OCI-LY7 (cell line): Measurements from ENCODE around the gene PGC. TPM values are rescaled to one million over a fixed set of nuclear protein-coding genes. Genes with fewer than 3 reads are reported as not detected.

Source experiments
- BruUV-seq: library from RNA; stranded (reverse); fragments of 400-500 nt; replicated peaks from 2 replicates; lab custom pipeline; 2021; lab: Mats Ljungman, UMichigan
- CTCF ChIA-PET: fragments of 300-600 bp; sonication (Branson Sonifier 250); formaldehyde crosslinking; loops from one replicate; lab custom pipeline; 2022; ENCODE audit warnings: antibody characterized with exemption; ENCODE audit not compliant: unreplicated experiment; lab: Charles Lee
- POLR2A ChIA-PET: fragments of 300-600 bp; sonication (Branson Sonifier 250); formaldehyde crosslinking; loops from one replicate; lab custom pipeline; 2022; ENCODE audit warnings: antibody characterized with exemption; lab: Charles Lee
- DNase-seq: peaks from one replicate; pipeline ENCODE4 v3.0.0-alpha.2; 2015; ENCODE audit warnings: low spot score
- H2AFZ ChIP-seq: fragments of 200-600 bp; sonication (generic), shearing (Covaris generic); 2 replicates; pipeline ENCODE4 v1.6.1; 2014; ENCODE audit warnings: mild to moderate bottlenecking, antibody characterized with exemption, low read length, moderate library complexity
- H3K27ac ChIP-seq: fragments of 200-600 bp; sonication (generic); 2 replicates; pipeline ENCODE4 v1.5.1; 2014; ENCODE audit warnings: mixed run types, low read depth, mild to moderate bottlenecking, moderate library complexity, low read length, inconsistent platforms; ENCODE audit not compliant: poor library complexity, severe bottlenecking
- H3K36me3 ChIP-seq: fragments of 200-600 bp; sonication (generic); 2 replicates; pipeline ENCODE4 v1.6.1; 2014; ENCODE audit warnings: mild to moderate bottlenecking, antibody characterized with exemption, low read length, moderate library complexity, mixed read lengths; ENCODE audit not compliant: insufficient read depth
- H3K4me1 ChIP-seq: fragments of 200-600 bp; sonication (generic); 2 replicates; pipeline ENCODE4 v1.5.1; 2014; ENCODE audit warnings: mild to moderate bottlenecking, low read length; ENCODE audit not compliant: insufficient read depth, poor library complexity, severe bottlenecking
- H3K4me2 ChIP-seq: fragments of 200-600 bp; sonication (generic); 2 replicates; pipeline ENCODE4 v1.6.1; 2014; ENCODE audit warnings: mild to moderate bottlenecking, low read length
- H3K4me3 ChIP-seq: fragments of 200-600 bp; sonication (generic); 2 replicates; pipeline ENCODE4 v1.5.1; 2014; ENCODE audit warnings: mild to moderate bottlenecking, low read depth, low read length; ENCODE audit not compliant: poor library complexity, severe bottlenecking
- H3K79me2 ChIP-seq: fragments of 200-600 bp; sonication (generic); 2 replicates; pipeline ENCODE4 v1.6.1; 2016; ENCODE audit warnings: low read depth, mild to moderate bottlenecking, low read length, moderate library complexity, mixed read lengths; ENCODE audit not compliant: insufficient read depth
- H3K9me2 ChIP-seq: fragments of 200-600 bp; sonication (generic); 2 replicates; pipeline ENCODE4 v1.6.1; 2016; ENCODE audit warnings: mild to moderate bottlenecking, low read length, mixed read lengths; ENCODE audit not compliant: insufficient read depth
- H3K9me3 ChIP-seq: fragments of 200-600 bp; sonication (generic); 2 replicates; pipeline ENCODE4 v1.6.1; 2014; ENCODE audit warnings: mild to moderate bottlenecking, mixed run types, low read length, mixed read lengths
- H4K20me1 ChIP-seq: fragments of 200-600 bp; sonication (generic); 2 replicates; pipeline ENCODE4 v1.6.1; 2014; ENCODE audit warnings: mild to moderate bottlenecking, antibody characterized with exemption, low read length, moderate library complexity, mixed read lengths; ENCODE audit not compliant: insufficient read depth
- EZH2phosphoT487 ChIP-seq: fragments of 200-600 bp; sonication (generic); IDR thresholded peaks from 2 replicates; pipeline ENCODE4 v1.6.1; 2018; ENCODE audit warnings: low read depth, borderline replicate concordance, mild to moderate bottlenecking, mixed run types, antibody characterized with exemption, low read length, moderate library complexity, mixed read lengths
- intact Hi-C: fragments of 100-400 bp; cut with micrococcal nuclease; formaldehyde crosslinking; loops from one replicate; pipeline ENCODE4 v1.10.0; 2022; ENCODE audit not compliant: unreplicated experiment
- total RNA-seq, 2 experiments: library from RNA; depleted of rRNA in 1 of 2; stranded (reverse); fragments of >200 nt in 1 of 2; shearing (Covaris generic) in 1 of 2; gene quantifications; 2 replicates each; pipeline ENCODE4 v1.2.3, GENCODE V29; 2014 to 2022
- TF ChIP-seq, protein P1 (sequence below): fragments of 200-600 bp; sonication (generic); conservative IDR thresholded peaks from 2 replicates; pipeline ENCODE4 v1.5.1; 2014; ENCODE audit warnings: mild to moderate bottlenecking, antibody characterized with exemption, low read length, moderate library complexity, mixed read lengths

PGC gene
- total RNA-seq, 2 experiments from 2014 or later: not detected

DNA sequence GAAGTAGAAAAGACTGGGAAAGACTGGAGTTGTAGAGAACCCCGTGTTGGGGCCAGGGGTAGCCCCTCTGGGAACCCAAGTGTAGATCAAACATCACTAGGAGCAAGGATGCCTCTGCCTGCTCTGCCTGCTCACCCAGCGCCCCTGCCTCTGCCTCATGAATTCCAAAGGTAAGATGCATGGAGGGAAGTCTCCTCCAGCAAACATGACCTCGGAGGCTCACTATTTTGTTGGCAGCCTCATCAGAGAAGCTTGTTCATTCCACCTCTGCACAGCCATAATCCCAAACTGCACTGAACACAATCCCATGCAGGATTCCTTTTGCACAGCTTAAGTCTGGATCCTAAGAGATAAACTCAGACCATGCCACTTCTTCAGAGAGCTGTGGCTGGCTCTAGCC, 27.6 kb upstream of the PGC start:
- no peak for DNase-seq
- no peaks in the 10 kb centered on the region for H3K9me3 ChIP-seq
- no TSS peak for BruUV-seq
- H3K4me3 ChIP-seq: no peak overlapping the region
- H2AFZ ChIP-seq: no peak overlapping the region
- no peaks in the 10 kb centered on the region; the same call in 1 of the 2 replicates for H3K79me2 ChIP-seq
- no peaks in the 10 kb centered on the region for H4K20me1 ChIP-seq
- H3K4me2 ChIP-seq: no peak overlapping the region
- intact Hi-C loops: loop anchor here (5.0 kb wide), 2 partner anchors 68 to 93 kb away; no protein-coding TSS in a partner anchor
- no peaks in the 10 kb centered on the region for H3K9me2 ChIP-seq
- no peak overlapping the region for H3K27ac ChIP-seq
- peaks cover 40% of the 10 kb centered on the region for H3K36me3 ChIP-seq
- POLR2A ChIA-PET: no interaction called here
- CTCF ChIA-PET: interaction anchor here (0.7 kb wide), 1 partner anchor 57 kb away, joined by 4 read pairs; no protein-coding TSS in a partner anchor
- TF ChIP-seq, protein P1, sequence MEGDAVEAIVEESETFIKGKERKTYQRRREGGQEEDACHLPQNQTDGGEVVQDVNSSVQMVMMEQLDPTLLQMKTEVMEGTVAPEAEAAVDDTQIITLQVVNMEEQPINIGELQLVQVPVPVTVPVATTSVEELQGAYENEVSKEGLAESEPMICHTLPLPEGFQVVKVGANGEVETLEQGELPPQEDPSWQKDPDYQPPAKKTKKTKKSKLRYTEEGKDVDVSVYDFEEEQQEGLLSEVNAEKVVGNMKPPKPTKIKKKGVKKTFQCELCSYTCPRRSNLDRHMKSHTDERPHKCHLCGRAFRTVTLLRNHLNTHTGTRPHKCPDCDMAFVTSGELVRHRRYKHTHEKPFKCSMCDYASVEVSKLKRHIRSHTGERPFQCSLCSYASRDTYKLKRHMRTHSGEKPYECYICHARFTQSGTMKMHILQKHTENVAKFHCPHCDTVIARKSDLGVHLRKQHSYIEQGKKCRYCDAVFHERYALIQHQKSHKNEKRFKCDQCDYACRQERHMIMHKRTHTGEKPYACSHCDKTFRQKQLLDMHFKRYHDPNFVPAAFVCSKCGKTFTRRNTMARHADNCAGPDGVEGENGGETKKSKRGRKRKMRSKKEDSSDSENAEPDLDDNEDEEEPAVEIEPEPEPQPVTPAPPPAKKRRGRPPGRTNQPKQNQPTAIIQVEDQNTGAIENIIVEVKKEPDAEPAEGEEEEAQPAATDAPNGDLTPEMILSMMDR: no peak
- TF ChIP-seq EZH2phosphoT487: no peak
- H3K4me1 ChIP-seq: peaks cover 5% of the 10 kb centered on the region

DNA sequence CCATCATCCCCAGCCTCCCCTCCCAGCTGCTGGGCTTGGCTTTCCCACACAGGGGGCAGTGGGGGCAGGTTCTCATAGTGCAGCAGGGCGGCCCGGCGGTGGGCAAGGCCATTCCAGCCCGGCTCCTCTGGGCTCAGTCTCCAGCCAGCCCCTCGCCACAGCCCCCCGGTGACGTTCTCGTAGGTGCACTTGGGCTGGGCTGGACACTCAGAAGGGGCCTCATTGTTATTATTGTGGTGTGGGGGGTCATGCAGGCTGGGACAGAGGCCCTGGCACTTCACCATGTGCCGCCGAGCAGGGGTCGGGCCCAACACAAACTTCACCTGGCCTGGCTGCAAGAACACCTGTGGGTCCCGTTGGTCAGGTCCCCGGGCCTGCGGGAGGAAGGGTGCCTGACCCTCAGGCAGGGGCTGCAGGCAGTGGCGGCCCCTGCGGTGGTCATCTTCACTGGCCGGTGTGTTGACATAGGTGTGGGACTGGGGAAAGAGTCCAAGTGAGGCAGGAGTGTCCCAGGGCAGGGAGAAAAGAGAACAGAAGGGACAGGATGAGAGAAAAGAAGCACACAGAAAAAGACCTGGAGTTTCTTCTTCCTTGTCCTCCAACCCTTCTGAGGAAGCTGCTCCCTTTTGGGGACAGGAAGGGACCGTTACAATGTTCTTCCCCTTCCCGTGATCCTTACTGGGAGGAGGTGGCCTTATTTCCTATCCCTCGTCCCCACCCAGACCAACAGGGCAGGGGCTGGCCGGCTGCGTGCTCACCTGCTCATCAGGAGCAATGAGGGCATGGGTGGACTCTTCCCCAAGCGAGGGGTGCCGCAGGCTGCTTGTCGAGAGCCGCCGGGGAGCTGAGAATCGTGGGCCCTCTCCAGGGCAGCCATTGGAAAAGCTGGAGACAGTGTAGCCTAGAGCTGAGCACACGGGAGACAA, 24.1 kb upstream of the PGC start:
- H3K4me3 ChIP-seq: no peak overlapping the region
- no TSS peak for BruUV-seq
- intact Hi-C loops: no loop called here
- CTCF ChIA-PET: no interaction called here
- H3K4me1 ChIP-seq: peaks cover 7% of the 10 kb centered on the region
- no peaks in the 10 kb centered on the region for H3K9me3 ChIP-seq
- H3K4me2 ChIP-seq: no peak overlapping the region
- H3K79me2 ChIP-seq: no peaks in the 10 kb centered on the region
- H2AFZ ChIP-seq: no peak overlapping the region
- H4K20me1 ChIP-seq: no peaks in the 10 kb centered on the region
- POLR2A ChIA-PET: no interaction called here
- TF ChIP-seq EZH2phosphoT487: no peak
- TF ChIP-seq, protein P1: no peak
- no peaks in the 10 kb centered on the region for H3K9me2 ChIP-seq
- peaks cover 40% of the 10 kb centered on the region for H3K36me3 ChIP-seq
- H3K27ac ChIP-seq: no peak overlapping the region
- DNase-seq: no peak
